Neural cell (in vitro differentiated cells): ENCODE results near the gene GNG7. TPM values are rescaled to one million over a fixed set of nuclear protein-coding genes. Genes with fewer than 3 reads are reported as not detected.

Source experiments
- H2AFZ ChIP-seq: fragments of 200-600, 300-800 bp; sonication (generic), shearing (Covaris generic); 2 replicates; pipeline ENCODE4 v1.6.0; 2014; ENCODE audit warnings: low read depth, mild to moderate bottlenecking, antibody characterized with exemption, low read length, moderate library complexity
- H3F3A ChIP-seq: fragments of 200-600 bp; shearing (Covaris generic); 2 replicates; pipeline ENCODE4 v1.6.1; 2016; ENCODE audit warnings: mild to moderate bottlenecking, moderate library complexity, mixed read lengths, antibody characterized with exemption, low read length; ENCODE audit not compliant: insufficient read depth, poor library complexity, severe bottlenecking
- H3K27ac ChIP-seq: fragments of 200-600, 300-800 bp; sonication (generic), shearing (Covaris generic); 2 replicates; pipeline ENCODE4 v1.5.1; 2014; ENCODE audit warnings: mild to moderate bottlenecking, low read length, moderate library complexity
- H3K27me3 ChIP-seq: fragments of 300-800, 200-600 bp; sonication (generic), shearing (Covaris generic); 2 replicates; pipeline ENCODE4 v1.6.0; 2014; ENCODE audit warnings: mild to moderate bottlenecking, low read depth, low read length, moderate library complexity; ENCODE audit not compliant: insufficient read depth
- H3K36me3 ChIP-seq: fragments of 300-800, 200-600 bp; sonication (generic), shearing (Covaris generic); 2 replicates; pipeline ENCODE4 v1.5.1; 2014; ENCODE audit warnings: mild to moderate bottlenecking, antibody characterized with exemption, low read length, moderate library complexity; ENCODE audit not compliant: insufficient read depth
- H3K4me2 ChIP-seq: fragments of 300-800, 200-600 bp; sonication (generic), shearing (Covaris generic); 2 replicates; pipeline ENCODE4 v1.6.0; 2014; ENCODE audit warnings: mild to moderate bottlenecking, low read length
- H3K4me3 ChIP-seq: fragments of 300-800, 200-600 bp; sonication (generic), shearing (Covaris generic); 2 replicates; pipeline ENCODE4 v1.5.1; 2014; ENCODE audit warnings: mild to moderate bottlenecking, low read length, moderate library complexity
- H3K79me2 ChIP-seq: fragments of 200-600 bp; shearing (Covaris generic); replicated peaks from 2 replicates; pipeline ENCODE4 v1.6.0; 2014; ENCODE audit warnings: mild to moderate bottlenecking, low read length, moderate library complexity; ENCODE audit not compliant: insufficient read depth
- H3K9ac ChIP-seq: fragments of 300-800, 200-600 bp; sonication (generic), shearing (Covaris generic); 2 replicates; pipeline ENCODE4 v1.6.1; 2016; ENCODE audit warnings: mild to moderate bottlenecking, low read length, mixed read lengths
- H3K9me2 ChIP-seq: fragments of 200-600 bp; shearing (Covaris generic); 2 replicates; pipeline ENCODE4 v1.6.1; 2016; ENCODE audit warnings: mild to moderate bottlenecking, low read length, mixed read lengths; ENCODE audit not compliant: insufficient read depth
- H3K9me3 ChIP-seq: fragments of 200-600, 300-800 bp; sonication (generic), shearing (Covaris generic); 2 replicates; pipeline ENCODE4 v1.6.1; 2016; ENCODE audit warnings: mild to moderate bottlenecking, mixed run types, low read length, moderate library complexity, mixed read lengths
- H4K20me1 ChIP-seq: fragments of 200-600 bp; shearing (Covaris generic); 2 replicates; pipeline ENCODE4 v1.6.1; 2016; ENCODE audit warnings: mild to moderate bottlenecking, mixed run types; ENCODE audit not compliant: insufficient read depth
- EP300 ChIP-seq: fragments of 450-650 bp; conservative IDR thresholded peaks from 2 replicates; pipeline ENCODE4 v1.6.1; 2014; ENCODE audit warnings: antibody characterized with exemption, mild to moderate bottlenecking, moderate library complexity; ENCODE audit not compliant: poor library complexity, severe bottlenecking
- EZH2 ChIP-seq: fragments of 200-600, 300-800 bp; shearing (Covaris generic), sonication (generic); IDR thresholded peaks from 2 replicates; pipeline ENCODE4 v1.6.1; 2014; ENCODE audit warnings: antibody characterized with exemption, low read length, borderline replicate concordance, mild to moderate bottlenecking; ENCODE audit not compliant: insufficient read depth, poor library complexity, severe bottlenecking
- MXI1 ChIP-seq: fragments of 450-650 bp; conservative IDR thresholded peaks from 2 replicates; pipeline ENCODE4 v1.6.1; 2014; ENCODE audit warnings: antibody characterized with exemption, mild to moderate bottlenecking; ENCODE audit not compliant: poor library complexity, severe bottlenecking
- POLR2AphosphoS5 ChIP-seq: IDR thresholded peaks from 2 replicates; pipeline ENCODE4 v1.6.1; 2012
- RAD21 ChIP-seq: fragments of 450-650 bp; conservative IDR thresholded peaks from 2 replicates; pipeline ENCODE4 v1.6.1; 2014; ENCODE audit warnings: antibody characterized with exemption, mild to moderate bottlenecking, moderate library complexity
- SMC3 ChIP-seq: fragments of 450-650 bp; conservative IDR thresholded peaks from 2 replicates; pipeline ENCODE4 v1.6.1; 2014; ENCODE audit warnings: antibody characterized with exemption, mild to moderate bottlenecking, moderate library complexity; ENCODE audit not compliant: poor library complexity
- TAF1 ChIP-seq: IDR thresholded peaks from 2 replicates; pipeline ENCODE4 v1.6.1; 2012; ENCODE audit warnings: low read depth
- polyA plus RNA-seq: library from polyadenylated mRNA; depleted of rRNA; stranded (reverse); fragments of >200 nt; gene quantifications from 2 replicates; pipeline ENCODE4 v1.2.3, GENCODE V29; 2014
- TF ChIP-seq, protein P1 (sequence below): fragments of 450-650 bp; IDR thresholded peaks from 2 replicates; pipeline ENCODE4 v1.5.1; 2014; ENCODE audit warnings: antibody characterized with exemption, mild to moderate bottlenecking, moderate library complexity; ENCODE audit not compliant: poor library complexity, severe bottlenecking
- TF ChIP-seq, protein P2 (sequence below): IDR thresholded peaks from 2 replicates; pipeline ENCODE4 v1.6.1; 2012; ENCODE audit warnings: borderline replicate concordance

GNG7 gene
- polyA plus RNA-seq, 1 donor from 2014 or later = 3.0 TPM

DNA sequence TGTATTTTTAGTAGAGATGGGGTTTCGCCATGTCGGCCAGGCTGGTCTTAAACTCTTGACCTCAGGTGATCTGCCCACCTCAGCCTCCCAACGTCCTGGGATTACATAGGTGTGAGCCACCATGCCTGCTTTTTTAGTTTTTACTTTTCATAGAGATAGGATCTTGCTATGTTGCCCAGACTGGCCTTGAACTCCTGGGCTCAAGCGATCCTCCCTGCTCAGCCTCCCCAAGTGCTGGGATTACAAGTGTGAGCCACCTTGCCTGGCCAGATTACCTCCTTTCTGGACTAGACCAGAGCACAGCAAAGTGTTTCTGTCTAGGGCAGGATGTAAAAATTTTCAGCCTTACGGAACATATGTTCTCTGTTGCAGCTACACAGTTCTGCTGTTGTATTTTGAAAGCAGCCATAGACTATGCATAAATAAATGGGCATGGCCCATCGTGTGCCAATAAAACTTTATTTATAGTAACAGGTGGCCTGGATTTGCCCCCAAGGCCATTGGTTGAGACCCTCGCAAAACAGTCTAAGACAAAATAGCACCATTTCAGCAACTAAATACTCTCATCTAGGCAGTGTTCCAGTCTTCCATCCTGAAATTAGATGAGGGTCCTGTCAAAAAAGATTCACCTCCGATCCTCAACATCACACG lies 36.0 kb downstream of the GNG7 start:
- H3K4me2 ChIP-seq = no peak overlapping the region
- no peaks in the 10 kb centered on the region for H3K79me2 ChIP-seq
- H3K9me2 ChIP-seq = no peaks in the 10 kb centered on the region
- no peak overlapping the region for H3K9ac ChIP-seq
- no peaks in the 10 kb centered on the region for H3K27me3 ChIP-seq
- no peaks in the 10 kb centered on the region for H3F3A ChIP-seq
- TF ChIP-seq, protein P1, sequence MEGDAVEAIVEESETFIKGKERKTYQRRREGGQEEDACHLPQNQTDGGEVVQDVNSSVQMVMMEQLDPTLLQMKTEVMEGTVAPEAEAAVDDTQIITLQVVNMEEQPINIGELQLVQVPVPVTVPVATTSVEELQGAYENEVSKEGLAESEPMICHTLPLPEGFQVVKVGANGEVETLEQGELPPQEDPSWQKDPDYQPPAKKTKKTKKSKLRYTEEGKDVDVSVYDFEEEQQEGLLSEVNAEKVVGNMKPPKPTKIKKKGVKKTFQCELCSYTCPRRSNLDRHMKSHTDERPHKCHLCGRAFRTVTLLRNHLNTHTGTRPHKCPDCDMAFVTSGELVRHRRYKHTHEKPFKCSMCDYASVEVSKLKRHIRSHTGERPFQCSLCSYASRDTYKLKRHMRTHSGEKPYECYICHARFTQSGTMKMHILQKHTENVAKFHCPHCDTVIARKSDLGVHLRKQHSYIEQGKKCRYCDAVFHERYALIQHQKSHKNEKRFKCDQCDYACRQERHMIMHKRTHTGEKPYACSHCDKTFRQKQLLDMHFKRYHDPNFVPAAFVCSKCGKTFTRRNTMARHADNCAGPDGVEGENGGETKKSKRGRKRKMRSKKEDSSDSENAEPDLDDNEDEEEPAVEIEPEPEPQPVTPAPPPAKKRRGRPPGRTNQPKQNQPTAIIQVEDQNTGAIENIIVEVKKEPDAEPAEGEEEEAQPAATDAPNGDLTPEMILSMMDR = no peak
- no peak for TF ChIP-seq POLR2AphosphoS5
- TF ChIP-seq RAD21 = no peak
- TF ChIP-seq EZH2 = no peak
- TF ChIP-seq MXI1 = no peak
- no peak for TF ChIP-seq TAF1
- TF ChIP-seq SMC3 = no peak
- TF ChIP-seq EP300 = no peak
- TF ChIP-seq, protein P2, sequence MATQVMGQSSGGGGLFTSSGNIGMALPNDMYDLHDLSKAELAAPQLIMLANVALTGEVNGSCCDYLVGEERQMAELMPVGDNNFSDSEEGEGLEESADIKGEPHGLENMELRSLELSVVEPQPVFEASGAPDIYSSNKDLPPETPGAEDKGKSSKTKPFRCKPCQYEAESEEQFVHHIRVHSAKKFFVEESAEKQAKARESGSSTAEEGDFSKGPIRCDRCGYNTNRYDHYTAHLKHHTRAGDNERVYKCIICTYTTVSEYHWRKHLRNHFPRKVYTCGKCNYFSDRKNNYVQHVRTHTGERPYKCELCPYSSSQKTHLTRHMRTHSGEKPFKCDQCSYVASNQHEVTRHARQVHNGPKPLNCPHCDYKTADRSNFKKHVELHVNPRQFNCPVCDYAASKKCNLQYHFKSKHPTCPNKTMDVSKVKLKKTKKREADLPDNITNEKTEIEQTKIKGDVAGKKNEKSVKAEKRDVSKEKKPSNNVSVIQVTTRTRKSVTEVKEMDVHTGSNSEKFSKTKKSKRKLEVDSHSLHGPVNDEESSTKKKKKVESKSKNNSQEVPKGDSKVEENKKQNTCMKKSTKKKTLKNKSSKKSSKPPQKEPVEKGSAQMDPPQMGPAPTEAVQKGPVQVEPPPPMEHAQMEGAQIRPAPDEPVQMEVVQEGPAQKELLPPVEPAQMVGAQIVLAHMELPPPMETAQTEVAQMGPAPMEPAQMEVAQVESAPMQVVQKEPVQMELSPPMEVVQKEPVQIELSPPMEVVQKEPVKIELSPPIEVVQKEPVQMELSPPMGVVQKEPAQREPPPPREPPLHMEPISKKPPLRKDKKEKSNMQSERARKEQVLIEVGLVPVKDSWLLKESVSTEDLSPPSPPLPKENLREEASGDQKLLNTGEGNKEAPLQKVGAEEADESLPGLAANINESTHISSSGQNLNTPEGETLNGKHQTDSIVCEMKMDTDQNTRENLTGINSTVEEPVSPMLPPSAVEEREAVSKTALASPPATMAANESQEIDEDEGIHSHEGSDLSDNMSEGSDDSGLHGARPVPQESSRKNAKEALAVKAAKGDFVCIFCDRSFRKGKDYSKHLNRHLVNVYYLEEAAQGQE = no peak
- no peak overlapping the region for H3K27ac ChIP-seq
- no peak overlapping the region for H3K4me3 ChIP-seq
- H3K36me3 ChIP-seq = no peaks in the 10 kb centered on the region
- no peak overlapping the region for H2AFZ ChIP-seq
- H3K9me3 ChIP-seq = no peaks in the 10 kb centered on the region
- H4K20me1 ChIP-seq = no peaks in the 10 kb centered on the region

DNA sequence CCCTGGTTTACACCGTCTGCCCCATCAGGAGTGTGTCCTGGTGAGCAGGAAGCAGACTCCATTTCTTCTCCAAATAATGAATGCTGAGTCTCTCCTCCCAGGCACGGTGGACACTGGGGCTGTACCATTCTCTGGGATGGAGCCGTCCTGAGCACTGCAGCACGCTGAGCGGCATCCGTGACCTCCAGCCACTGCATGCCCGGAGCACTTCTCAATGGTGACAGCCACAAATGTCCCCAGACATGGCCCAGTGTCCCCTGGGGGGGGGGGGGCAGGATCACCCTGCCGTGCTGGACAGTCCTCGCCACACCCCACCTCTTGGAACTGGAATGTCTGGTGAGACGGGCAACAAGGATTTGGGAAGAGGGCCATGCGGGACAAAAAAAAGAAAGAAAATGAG lies 37.4 kb downstream of the GNG7 start:
- Histone ChIP-seq H3F3A (no peaks in the 10 kb centered on the region), H3K9me3 (no peaks in the 10 kb centered on the region), H3K79me2 (no peaks in the 10 kb centered on the region), H4K20me1 (no peaks in the 10 kb centered on the region), H3K4me3 (no peak overlapping the region), H3K27me3 (no peaks in the 10 kb centered on the region), H3K9ac (no peak overlapping the region), H3K9me2 (no peaks in the 10 kb centered on the region), H2AFZ (no peak overlapping the region), H3K36me3 (no peaks in the 10 kb centered on the region), H3K4me2 (no peak overlapping the region), H3K27ac (no peak overlapping the region)
- TF ChIP-seq RAD21 (no peak), MXI1 (no peak), POLR2AphosphoS5 (no peak), SMC3 (no peak), EZH2 (no peak), EP300 (no peak), TAF1 (no peak)
- TF ChIP-seq, protein P1 = no peak
- TF ChIP-seq, protein P2 = no peak
